Body of pancreas (tissue), 4 donors: ENCODE data around the gene RNF10.

ENCODE experiments used
- CTCF ChIP-seq, 7 experiments: fragments of 450-650 bp in 4 of 7; fragments of 200-600 bp in 3 of 7; sonication (generic) in 3 of 7; IDR thresholded peaks; one replicate each; pipeline ENCODE4 v1.5.1; 2016 to 2019; ENCODE audit warnings: antibody characterized with exemption in 7 of 7
- POLR2A ChIP-seq, 3 donors: fragments of 450-650 bp; IDR thresholded peaks; one replicate each; pipeline ENCODE4 v1.6.1; 2016; ENCODE audit warnings: antibody characterized with exemption in 3 of 3, mild to moderate bottlenecking in 2 of 3

- no peak for TF ChIP-seq CTCF (IDR thresholded peaks at IDR 0.05)
- TF ChIP-seq POLR2A (IDR thresholded peaks at IDR 0.05) = no peak
These were observed 63.7 kb downstream of the RNF10 start for GRCh38 chr12:120597861-120598260.
